OCI-LY1 (cell line): Measurements from ENCODE around the gene TMEM164.

Source experiments
- H2AFZ ChIP-seq: fragments of 200-600 bp; sonication (generic), shearing (Covaris generic); 2 replicates; pipeline ENCODE4 v1.6.0; 2014; ENCODE audit warnings: antibody characterized with exemption, mild to moderate bottlenecking, low read length
- H3F3A ChIP-seq: fragments of 200-600 bp; sonication (generic), shearing (Covaris generic); 2 replicates; pipeline ENCODE4 v1.6.0; 2014; ENCODE audit warnings: mild to moderate bottlenecking, antibody characterized with exemption, low read length, moderate library complexity; ENCODE audit not compliant: insufficient read depth
- H3K27ac ChIP-seq: fragments of 200-600 bp; sonication (generic); 2 replicates; pipeline ENCODE4 v1.5.1; 2014; ENCODE audit warnings: low read length, mixed run types, mild to moderate bottlenecking, low read depth; ENCODE audit not compliant: poor library complexity, severe bottlenecking
- H3K27me3 ChIP-seq: fragments of 200-600 bp; sonication (generic); 2 replicates; pipeline ENCODE4 v1.6.0; 2014; ENCODE audit warnings: antibody characterized with exemption, mild to moderate bottlenecking, low read length, moderate library complexity; ENCODE audit not compliant: insufficient read depth
- H3K36me3 ChIP-seq: fragments of 200-600 bp; sonication (generic); 2 replicates; pipeline ENCODE4 v1.6.1; 2014; ENCODE audit warnings: mild to moderate bottlenecking, antibody characterized with exemption, low read length, moderate library complexity, mixed read lengths; ENCODE audit not compliant: insufficient read depth
- H3K4me1 ChIP-seq: fragments of 200-600 bp; sonication (generic); 2 replicates; pipeline ENCODE4 v1.5.1; 2014; ENCODE audit warnings: mild to moderate bottlenecking, low read length, moderate library complexity; ENCODE audit not compliant: insufficient read depth, severe bottlenecking
- H3K4me2 ChIP-seq: fragments of 200-600 bp; sonication (generic), shearing (Covaris generic); 2 replicates; pipeline ENCODE4 v1.6.1; 2014; ENCODE audit warnings: low read length
- H3K4me3 ChIP-seq: fragments of 200-600 bp; sonication (generic); 2 replicates; pipeline ENCODE4 v1.5.1; 2014; ENCODE audit warnings: low read length, low read depth, mild to moderate bottlenecking, mixed read lengths; ENCODE audit not compliant: poor library complexity, severe bottlenecking
- H3K79me2 ChIP-seq: fragments of 200-600 bp; shearing (Covaris generic); 2 replicates; pipeline ENCODE4 v1.6.1; 2016; ENCODE audit warnings: mixed run types, low read length, mixed read lengths; ENCODE audit not compliant: insufficient read depth
- H3K9ac ChIP-seq: fragments of 200-600 bp; sonication (generic), shearing (Covaris generic); 2 replicates; pipeline ENCODE4 v1.6.1; 2014; ENCODE audit warnings: mild to moderate bottlenecking, low read length, mixed read lengths
- H3K9me2 ChIP-seq: fragments of 200-600 bp; sonication (generic), shearing (Covaris generic); 2 replicates; pipeline ENCODE4 v1.6.1; 2014; ENCODE audit warnings: low read depth, mild to moderate bottlenecking, low read length, mixed read lengths
- H3K9me3 ChIP-seq: fragments of 200-600 bp; shearing (Covaris generic); 2 replicates; pipeline ENCODE4 v1.6.1; 2014; ENCODE audit warnings: low read length, mixed read lengths
- H4K20me1 ChIP-seq: fragments of 200-600 bp; sonication (generic), shearing (Covaris generic); 2 replicates; pipeline ENCODE4 v1.6.0; 2016; ENCODE audit warnings: mild to moderate bottlenecking, low read length; ENCODE audit not compliant: insufficient read depth
- EZH2 ChIP-seq: fragments of 200-600 bp; sonication (generic), shearing (Covaris generic); IDR thresholded peaks from 2 replicates; pipeline ENCODE4 v1.8.0; 2017; ENCODE audit warnings: borderline replicate concordance, mixed run types, mild to moderate bottlenecking, antibody characterized with exemption, low read length, moderate library complexity, mixed read lengths
- TF ChIP-seq, protein P1 (sequence below): fragments of 200-600 bp; sonication (generic), shearing (Covaris generic); IDR thresholded peaks from 2 replicates; pipeline ENCODE4 v1.5.1; 2017; ENCODE audit warnings: mild to moderate bottlenecking, antibody characterized with exemption, low read length, moderate library complexity, mixed read lengths

Gene TMEM164

DNA sequence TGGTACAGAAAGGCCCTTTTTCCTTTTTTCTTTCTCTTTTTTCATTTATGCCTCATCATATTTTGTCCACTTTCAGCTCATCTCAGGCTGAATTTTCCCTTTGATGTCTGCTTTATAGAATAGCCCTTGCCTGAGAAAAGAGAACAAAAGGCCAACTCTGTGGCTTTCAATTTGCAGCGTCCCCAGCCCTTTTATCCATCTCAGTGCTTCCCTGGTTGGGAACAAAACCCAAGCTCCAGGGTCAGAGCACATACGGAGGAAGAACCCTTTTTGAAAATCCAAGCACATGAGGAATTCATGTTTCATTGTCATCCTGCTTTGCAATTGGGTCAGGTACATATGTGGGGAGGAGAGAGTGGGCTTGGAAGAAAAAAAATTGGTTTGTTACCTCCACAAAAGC lies 47.5 kb downstream of the TMEM164 start:
- no peaks in the 10 kb centered on the region for H3K27me3 ChIP-seq
- H3K79me2 ChIP-seq = no peaks in the 10 kb centered on the region
- H3K9me2 ChIP-seq = no peaks in the 10 kb centered on the region
- no peak overlapping the region for H3K9ac ChIP-seq
- H3K4me2 ChIP-seq = no peak overlapping the region
- H3K4me1 ChIP-seq = no peaks in the 10 kb centered on the region
- H3K9me3 ChIP-seq = no peaks in the 10 kb centered on the region
- H3K4me3 ChIP-seq = no peak overlapping the region
- H2AFZ ChIP-seq = no peak overlapping the region
- H3F3A ChIP-seq = no peaks in the 10 kb centered on the region
- H3K36me3 ChIP-seq = no peaks in the 10 kb centered on the region
- no peak overlapping the region for H3K27ac ChIP-seq
- no peak for TF ChIP-seq EZH2
- TF ChIP-seq, protein P1, sequence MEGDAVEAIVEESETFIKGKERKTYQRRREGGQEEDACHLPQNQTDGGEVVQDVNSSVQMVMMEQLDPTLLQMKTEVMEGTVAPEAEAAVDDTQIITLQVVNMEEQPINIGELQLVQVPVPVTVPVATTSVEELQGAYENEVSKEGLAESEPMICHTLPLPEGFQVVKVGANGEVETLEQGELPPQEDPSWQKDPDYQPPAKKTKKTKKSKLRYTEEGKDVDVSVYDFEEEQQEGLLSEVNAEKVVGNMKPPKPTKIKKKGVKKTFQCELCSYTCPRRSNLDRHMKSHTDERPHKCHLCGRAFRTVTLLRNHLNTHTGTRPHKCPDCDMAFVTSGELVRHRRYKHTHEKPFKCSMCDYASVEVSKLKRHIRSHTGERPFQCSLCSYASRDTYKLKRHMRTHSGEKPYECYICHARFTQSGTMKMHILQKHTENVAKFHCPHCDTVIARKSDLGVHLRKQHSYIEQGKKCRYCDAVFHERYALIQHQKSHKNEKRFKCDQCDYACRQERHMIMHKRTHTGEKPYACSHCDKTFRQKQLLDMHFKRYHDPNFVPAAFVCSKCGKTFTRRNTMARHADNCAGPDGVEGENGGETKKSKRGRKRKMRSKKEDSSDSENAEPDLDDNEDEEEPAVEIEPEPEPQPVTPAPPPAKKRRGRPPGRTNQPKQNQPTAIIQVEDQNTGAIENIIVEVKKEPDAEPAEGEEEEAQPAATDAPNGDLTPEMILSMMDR = no peak
- H4K20me1 ChIP-seq = no peaks in the 10 kb centered on the region

DNA sequence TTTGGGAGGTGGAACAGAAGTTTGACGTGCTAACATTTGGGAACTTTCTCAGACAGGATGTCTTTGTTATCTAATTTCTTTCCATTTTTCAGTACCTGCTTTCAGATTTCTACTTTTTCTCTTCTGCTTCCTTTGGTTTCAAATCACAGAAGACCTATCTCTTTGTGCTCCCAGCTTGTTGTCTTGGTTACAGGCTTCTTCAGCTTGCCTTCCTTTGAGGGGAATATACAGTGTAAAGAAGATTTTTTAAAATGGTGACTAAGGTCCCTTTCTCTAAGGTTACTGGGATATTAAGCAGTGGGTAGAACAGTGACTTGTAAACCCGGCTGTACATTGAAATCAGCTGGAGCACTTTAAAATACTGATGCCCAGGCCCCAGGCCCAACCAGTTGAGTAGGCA lies 48.0 kb downstream of the TMEM164 start:
- no peak overlapping the region for H3K9ac ChIP-seq
- no peaks in the 10 kb centered on the region for H3K27me3 ChIP-seq
- TF ChIP-seq EZH2 = no peak
- TF ChIP-seq, protein P1 = no peak
- no peaks in the 10 kb centered on the region for H3K79me2 ChIP-seq
- no peak overlapping the region for H3K27ac ChIP-seq
- H3K9me2 ChIP-seq = no peaks in the 10 kb centered on the region
- no peaks in the 10 kb centered on the region for H3K36me3 ChIP-seq
- no peaks in the 10 kb centered on the region for H3K4me1 ChIP-seq
- no peaks in the 10 kb centered on the region for H3F3A ChIP-seq
- H2AFZ ChIP-seq = no peak overlapping the region
- no peak overlapping the region for H3K4me2 ChIP-seq
- H3K9me3 ChIP-seq = no peaks in the 10 kb centered on the region
- H4K20me1 ChIP-seq = no peaks in the 10 kb centered on the region
- H3K4me3 ChIP-seq = no peak overlapping the region

DNA sequence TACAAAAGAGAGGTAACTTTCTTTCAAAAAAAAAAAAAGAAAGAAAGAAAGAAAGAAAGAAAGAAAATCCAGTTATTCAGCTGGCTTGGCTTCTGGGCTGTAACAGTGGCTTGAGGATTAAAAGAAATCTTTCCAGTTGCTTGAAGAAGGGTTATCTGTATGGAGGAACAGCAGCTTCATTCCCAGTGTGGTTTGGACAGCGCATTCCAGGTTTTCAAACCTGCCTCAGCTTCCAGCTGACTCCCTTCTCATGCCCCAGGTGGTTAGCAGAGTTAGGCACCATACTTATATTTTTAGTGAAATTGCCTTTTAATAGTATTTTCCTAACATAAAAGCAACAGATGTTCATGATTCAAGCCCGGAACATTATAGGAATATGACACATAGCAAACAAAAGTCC lies 48.6 kb downstream of the TMEM164 start:
- H4K20me1 ChIP-seq = no peaks in the 10 kb centered on the region
- no peaks in the 10 kb centered on the region for H3K9me3 ChIP-seq
- H3K27ac ChIP-seq = no peak overlapping the region
- no peaks in the 10 kb centered on the region for H3K27me3 ChIP-seq
- no peak overlapping the region for H3K4me2 ChIP-seq
- no peak overlapping the region for H3K4me3 ChIP-seq
- no peaks in the 10 kb centered on the region for H3K9me2 ChIP-seq
- no peak overlapping the region for H3K9ac ChIP-seq
- H3K4me1 ChIP-seq = no peaks in the 10 kb centered on the region
- no peaks in the 10 kb centered on the region for H3F3A ChIP-seq
- TF ChIP-seq EZH2 = no peak
- TF ChIP-seq, protein P1 = no peak
- H3K36me3 ChIP-seq = no peaks in the 10 kb centered on the region
- H2AFZ ChIP-seq = no peak overlapping the region
- H3K79me2 ChIP-seq = no peaks in the 10 kb centered on the region
